Endothelial cell of umbilical vein (primary cell): ENCODE measurements around the gene XKR8. TPM values are rescaled to one million over a fixed set of nuclear protein-coding genes. Genes with fewer than 3 reads are reported as not detected.

Experiments used
- BruUV-seq: library from RNA; stranded (reverse); fragments of 400-500 nt; replicated peaks from 2 replicates; lab custom pipeline; 2021; lab: Mats Ljungman, UMichigan
- CTCF ChIA-PET: fragments of 300-600, 350-600 bp; sonication (Branson Sonifier 250); formaldehyde crosslinking; loops from one replicate; lab custom pipeline; 2021; ENCODE audit warnings: antibody characterized with exemption, inconsistent platforms; lab: Charles Lee
- POLR2A ChIA-PET: fragments of 300-600, 350-600 bp; sonication (Branson Sonifier 250); formaldehyde crosslinking; loops from one replicate; lab custom pipeline; 2021; ENCODE audit warnings: antibody characterized with exemption, inconsistent platforms; lab: Charles Lee
- DNase-seq: peaks from one replicate; pipeline ENCODE4 v3.0.0-alpha.2; 2011; ENCODE audit warnings: low read depth, low spot score
- FAIRE-seq: peaks from 2 replicates; lab custom pipeline; 2011; peaks lifted over from hg19 to GRCh38; lab: Jason Lieb, UNC
- H2AFZ ChIP-seq: 2 replicates; pipeline ENCODE4 v1.6.0; 2012; ENCODE audit warnings: low read depth, low read length, control low read depth, inconsistent platforms
- H3K27ac ChIP-seq: 2 replicates; pipeline ENCODE4 v1.5.1; 2011; ENCODE audit warnings: low read depth, mild to moderate bottlenecking, control low read depth, low read length, moderate library complexity; ENCODE audit not compliant: insufficient read depth
- H3K27me3 ChIP-seq, 2 experiments: 2 replicates each; pipeline versions ENCODE4 v1.6.0 to v1.6.1; 2011; ENCODE audit warnings: low read length in 2 of 2, mixed read lengths in 1 of 2; ENCODE audit not compliant: control insufficient read depth in 2 of 2, insufficient read depth in 2 of 2
- H3K36me3 ChIP-seq, 2 experiments: 2 replicates in 1 of 2; 3 replicates in 1 of 2; pipeline ENCODE4 v1.5.1; 2011; ENCODE audit warnings: low read length in 2 of 2, mild to moderate bottlenecking in 1 of 2, moderate library complexity in 1 of 2; ENCODE audit not compliant: control insufficient read depth in 2 of 2, insufficient read depth in 2 of 2; ENCODE audit errors: extremely low read depth in 1 of 2
- H3K4me1 ChIP-seq: 3 replicates; pipeline ENCODE4 v1.5.1; 2011; ENCODE audit warnings: mild to moderate bottlenecking, low read length; ENCODE audit not compliant: control insufficient read depth, insufficient read depth; ENCODE audit errors: extremely low read depth
- H3K4me2 ChIP-seq: 2 replicates; pipeline ENCODE4 v1.6.1; 2011; ENCODE audit warnings: low read length, control low read depth, mixed read lengths; ENCODE audit not compliant: insufficient read depth
- H3K4me3 ChIP-seq, 3 experiments: fragments of 200-600 bp in 1 of 3; sonication (generic), shearing (Covaris generic) in 1 of 3; replicated peaks in 1 of 3; 2 replicates each; pipeline ENCODE4 v1.5.1; 2011 to 2016; ENCODE audit warnings: control low read depth in 3 of 3, low read length in 3 of 3, mild to moderate bottlenecking in 2 of 3, inconsistent platforms in 1 of 3, low read depth in 1 of 3, moderate library complexity in 1 of 3; ENCODE audit not compliant: insufficient read depth in 1 of 3
- H3K79me2 ChIP-seq: 2 replicates; pipeline ENCODE4 v1.6.0; 2012; ENCODE audit warnings: low read length, inconsistent platforms; ENCODE audit not compliant: control insufficient read depth, insufficient read depth
- H3K9ac ChIP-seq: replicated peaks from 2 replicates; pipeline ENCODE3; 2011; ENCODE audit warnings: low read length, control low read depth; ENCODE audit not compliant: insufficient read depth; ENCODE audit errors: extremely low read depth
- H3K9me1 ChIP-seq: replicated peaks from 3 replicates; pipeline ENCODE4 v1.6.0; 2011; ENCODE audit warnings: mild to moderate bottlenecking, low read length; ENCODE audit not compliant: control insufficient read depth, insufficient read depth; ENCODE audit errors: extremely low read depth
- H3K9me3 ChIP-seq: replicated peaks from 2 replicates; pipeline ENCODE4 v1.5.1; 2012; ENCODE audit warnings: low read length, inconsistent platforms; ENCODE audit not compliant: control insufficient read depth, insufficient read depth
- H4K20me1 ChIP-seq: replicated peaks from 2 replicates; pipeline ENCODE3; 2011; ENCODE audit warnings: mild to moderate bottlenecking, low read length; ENCODE audit not compliant: control insufficient read depth, insufficient read depth; ENCODE audit errors: extremely low read depth
- EZH2 ChIP-seq: IDR thresholded peaks from 2 replicates; pipeline ENCODE4 v1.6.1; 2012; ENCODE audit warnings: borderline replicate concordance, low read depth, mild to moderate bottlenecking, moderate library complexity, low read length, inconsistent platforms; ENCODE audit not compliant: severe bottlenecking
- FOS ChIP-seq: IDR thresholded peaks from 2 replicates; pipeline ENCODE4 v1.6.1; 2011; ENCODE audit warnings: mild to moderate bottlenecking, low read length, moderate library complexity, borderline replicate concordance; ENCODE audit not compliant: insufficient read depth
- GATA2 ChIP-seq: IDR thresholded peaks from 2 replicates; pipeline ENCODE4 v1.7.0; 2011; ENCODE audit warnings: low read depth, mild to moderate bottlenecking, moderate library complexity, mixed read lengths, low read length; ENCODE audit not compliant: insufficient read length, insufficient read depth
- JUN ChIP-seq: IDR thresholded peaks from 2 replicates; pipeline ENCODE4 v1.6.1; 2011; ENCODE audit warnings: borderline replicate concordance, low read depth; ENCODE audit not compliant: insufficient read length, insufficient read depth
- MAX ChIP-seq: IDR thresholded peaks from 2 replicates; pipeline ENCODE4 v1.6.1; 2011; ENCODE audit not compliant: insufficient read depth, insufficient read length
- MYC ChIP-seq: IDR thresholded peaks from one replicate; pipeline ENCODE4 v1.6.1; 2011; ENCODE audit warnings: mild to moderate bottlenecking, low read depth, low read length
- POLR2A ChIP-seq: IDR thresholded peaks from 2 replicates; pipeline ENCODE4 v1.6.1; 2012; ENCODE audit warnings: low read depth, mild to moderate bottlenecking, control low read depth, low read length
- POLR2AphosphoS5 ChIP-seq: IDR thresholded peaks from 2 replicates; pipeline ENCODE4 v1.6.1; 2012; ENCODE audit warnings: low read depth, mild to moderate bottlenecking, control low read depth, low read length, moderate library complexity; ENCODE audit not compliant: insufficient read depth
- dilution Hi-C: fragments of 300-500 bp; cut with MboI; formaldehyde crosslinking; loops from one replicate; pipeline ENCODE4 v1.15.0; 2019; ENCODE audit warnings: low sequenced_read_pairs; ENCODE audit not compliant: extremely low pct_ligation_motif_present
- intact Hi-C: fragments of 100-400 bp; cut with micrococcal nuclease; formaldehyde crosslinking; loops from one replicate; pipeline ENCODE4 v1.10.0; 2022
- polyA plus RNA-seq, 4 experiments: library from polyadenylated mRNA; depleted of rRNA in 3 of 4; stranded (reverse) in 3 of 4; unstranded in 1 of 4; fragments of >200 nt; gene quantifications; 2 replicates each; pipeline versions ENCODE4 v1.2.1 to v1.2.3, GENCODE V29; 2011 to 2012; ENCODE audit warnings: missing spikeins in 1 of 4
- total RNA-seq: library from RNA; stranded (reverse); gene quantifications from 2 replicates; pipeline ENCODE4 v1.2.3, GENCODE V29; 2021
- TF ChIP-seq, protein P1 (sequence below), 2 donors: IDR thresholded peaks; 1 replicate in 1 of 2; 2 replicates in 1 of 2; pipeline ENCODE4 v1.5.1; 2011; ENCODE audit warnings: low read length in 2 of 2, mild to moderate bottlenecking in 2 of 2, moderate library complexity in 2 of 2, control low read depth in 1 of 2, inconsistent platforms in 1 of 2, low read depth in 1 of 2; ENCODE audit not compliant: insufficient read depth in 1 of 2; ENCODE audit errors: extremely low read depth in 1 of 2

The XKR8 gene
- total and polyA plus RNA-seq, 2 donors (not counting 3 experiments of a cell fraction or from before 2014, with no cell fraction given) = 10.0 to 13.1 TPM

DNA sequence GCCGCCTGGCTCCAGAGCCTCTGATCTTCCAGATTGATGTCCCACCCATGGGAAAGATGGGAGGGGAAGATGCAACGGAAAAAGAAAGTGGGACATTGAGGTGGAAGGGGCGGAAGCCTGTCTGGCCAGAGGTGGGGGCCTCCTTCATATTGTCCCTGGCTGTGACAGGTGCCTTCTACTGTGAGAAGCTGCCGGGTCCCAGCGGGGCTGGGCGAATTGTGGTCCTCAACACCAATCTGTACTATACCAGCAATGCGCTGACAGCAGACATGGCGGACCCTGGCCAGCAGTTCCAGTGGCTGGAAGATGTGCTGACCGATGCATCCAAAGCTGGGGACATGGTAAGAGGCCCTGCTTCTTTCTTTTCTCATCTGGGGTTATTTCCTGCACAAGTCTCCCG lies 5.6 kb upstream of the XKR8 start:
- FAIRE-seq (no peak), DNase-seq (no peak)
- Histone ChIP-seq H3K27ac (no peak overlapping the region), H3K4me3 (no peak overlapping the region), H3K4me1 (peaks cover 2% of the 10 kb centered on the region), H3K9ac (no peak overlapping the region), H4K20me1 (no peaks in the 10 kb centered on the region), H3K36me3 (no peaks in the 10 kb centered on the region), H3K9me3 (no peaks in the 10 kb centered on the region), H3K9me1 (no peaks in the 10 kb centered on the region), H3K4me2 (no peak overlapping the region), H3K27me3 (peaks cover 0 to 2% of the 10 kb centered on the region in 2 experiments), H2AFZ (no peak overlapping the region), H3K79me2 (no peaks in the 10 kb centered on the region)
- no peak for TF ChIP-seq FOS
- no peak for TF ChIP-seq POLR2AphosphoS5
- no peak for TF ChIP-seq MAX
- TF ChIP-seq EZH2 = no peak
- no peak for TF ChIP-seq JUN
- TF ChIP-seq MYC = no peak
- TF ChIP-seq, protein P1, sequence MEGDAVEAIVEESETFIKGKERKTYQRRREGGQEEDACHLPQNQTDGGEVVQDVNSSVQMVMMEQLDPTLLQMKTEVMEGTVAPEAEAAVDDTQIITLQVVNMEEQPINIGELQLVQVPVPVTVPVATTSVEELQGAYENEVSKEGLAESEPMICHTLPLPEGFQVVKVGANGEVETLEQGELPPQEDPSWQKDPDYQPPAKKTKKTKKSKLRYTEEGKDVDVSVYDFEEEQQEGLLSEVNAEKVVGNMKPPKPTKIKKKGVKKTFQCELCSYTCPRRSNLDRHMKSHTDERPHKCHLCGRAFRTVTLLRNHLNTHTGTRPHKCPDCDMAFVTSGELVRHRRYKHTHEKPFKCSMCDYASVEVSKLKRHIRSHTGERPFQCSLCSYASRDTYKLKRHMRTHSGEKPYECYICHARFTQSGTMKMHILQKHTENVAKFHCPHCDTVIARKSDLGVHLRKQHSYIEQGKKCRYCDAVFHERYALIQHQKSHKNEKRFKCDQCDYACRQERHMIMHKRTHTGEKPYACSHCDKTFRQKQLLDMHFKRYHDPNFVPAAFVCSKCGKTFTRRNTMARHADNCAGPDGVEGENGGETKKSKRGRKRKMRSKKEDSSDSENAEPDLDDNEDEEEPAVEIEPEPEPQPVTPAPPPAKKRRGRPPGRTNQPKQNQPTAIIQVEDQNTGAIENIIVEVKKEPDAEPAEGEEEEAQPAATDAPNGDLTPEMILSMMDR (IDR thresholded peaks at IDR 0.05; ENCODE audit: extremely low read depth in 1 of 2, insufficient read depth in 1 of 2, low read depth in 1 of 2, low read length in 2 of 2) = no peak
- no peak for TF ChIP-seq GATA2
- TF ChIP-seq POLR2A = no peak
- dilution Hi-C loops (no loop called here), intact Hi-C loops (no loop called here)
- BruUV-seq = no TSS peak
- ChIA-PET CTCF (interaction anchor here (0.6 to 1.2 kb wide), 2 partner anchors 19 to 61 kb away, joined by 3 to 4 read pairs; partner anchors contain the start of gene SMPDL3B), POLR2A (no interaction called here)
